ENCODE data around the gene ASIC1.

- TF ChIP-seq ZNF384 (IDR thresholded peaks at IDR 0.05): no peak
- no peak for TF ChIP-seq ARNT (IDR thresholded peaks at IDR 0.05)
- no peak for TF ChIP-seq SP1 (IDR thresholded peaks at IDR 0.05)
These were observed 19.1 kb upstream of the ASIC1 start for GRCh38 chr12:50038336-50038735.
